Mucosa of descending colon (tissue), 3 donors: Measurements from ENCODE around the gene INO80D. TPM values are rescaled to one million over a fixed set of nuclear protein-coding genes. Genes with fewer than 3 reads are reported as not detected.

ENCODE experiments used
- ATAC-seq: fragments of 200-7000 bp; cut with Tn5 transposase; one replicate; pipeline ENCODE4 v1.9.1; 2020; ENCODE audit warnings: mild to moderate bottlenecking, moderate library complexity
- DNase-seq, 3 donors: peaks; one replicate each; pipeline ENCODE4 v3.0.0-alpha.2; 2020
- H3K36me3 ChIP-seq: fragments of 200-600 bp; one replicate; pipeline ENCODE4 v1.8.0; 2021; ENCODE audit warnings: low read depth, mild to moderate bottlenecking
- H3K4me1 ChIP-seq: fragments of 200-600 bp; one replicate; pipeline ENCODE4 v1.8.0; 2021; ENCODE audit warnings: low read depth, mild to moderate bottlenecking
- H3K4me3 ChIP-seq: fragments of 200-600 bp; one replicate; pipeline ENCODE4 v1.8.0; 2021; ENCODE audit warnings: mild to moderate bottlenecking
- H3K9me3 ChIP-seq: fragments of 200-600 bp; one replicate; pipeline ENCODE4 v1.8.0; 2021; ENCODE audit warnings: mild to moderate bottlenecking
- intact Hi-C, 2 donors: fragments of 100-400 bp; cut with DNase I in 1 of 2; cut with micrococcal nuclease in 1 of 2; formaldehyde crosslinking; loops; one replicate each; pipeline versions ENCODE4 v1.11.0 to v1.11.1; 2022; cut with DNase I, micrococcal nuclease
- total RNA-seq, 3 donors: library from RNA; stranded (reverse); fragmentation: NEBNext Ultra II Directional in 2 of 3; extraction: Animal tissue kit (Norgen Biotek cat#: 25700) in 2 of 3; gene quantifications; one replicate each; pipeline versions ENCODE4 v1.2.1 to v1.2.4, GENCODE V29; 2021 to 2023
- TF ChIP-seq, protein P1 (sequence below): fragments of 200-600 bp; IDR thresholded peaks from one replicate; pipeline ENCODE4 v1.8.0; 2022; ENCODE audit warnings: antibody characterized with exemption, mild to moderate bottlenecking
- donor health status: DM: no; HTN: no; CAD: no; lungs with moderate emphysema.
- donor health status: DM: no; HTN: no; CAD: no.
- donor health status: DM: no; HTN: yes; CAD: no.

INO80D gene
- total RNA-seq, 3 donors from 2014 or later: 27.3 to 36.2 (median 30.8) TPM

DNA sequence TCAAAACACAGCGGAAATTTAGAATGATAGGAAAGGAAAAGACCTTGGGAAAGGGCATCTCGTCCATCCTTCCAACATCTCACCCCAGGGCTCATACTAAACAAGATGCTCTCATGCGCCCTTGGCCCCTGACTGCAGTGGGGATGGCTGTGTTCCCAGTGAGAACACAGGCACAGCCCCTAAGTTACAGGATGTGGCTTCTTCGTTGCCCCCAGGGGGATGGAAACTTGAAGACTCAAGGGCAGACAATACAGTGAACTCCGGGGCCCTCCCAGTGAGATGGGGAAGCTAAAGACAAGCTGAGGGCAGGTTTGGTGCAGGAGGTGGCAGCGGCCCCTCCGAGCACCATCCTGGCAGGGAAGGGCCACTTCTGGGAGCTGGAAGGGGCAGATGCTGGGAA, 139.7 kb downstream of the INO80D start:
- H3K36me3 ChIP-seq: no peaks in the 10 kb centered on the region
- TF ChIP-seq, protein P1, sequence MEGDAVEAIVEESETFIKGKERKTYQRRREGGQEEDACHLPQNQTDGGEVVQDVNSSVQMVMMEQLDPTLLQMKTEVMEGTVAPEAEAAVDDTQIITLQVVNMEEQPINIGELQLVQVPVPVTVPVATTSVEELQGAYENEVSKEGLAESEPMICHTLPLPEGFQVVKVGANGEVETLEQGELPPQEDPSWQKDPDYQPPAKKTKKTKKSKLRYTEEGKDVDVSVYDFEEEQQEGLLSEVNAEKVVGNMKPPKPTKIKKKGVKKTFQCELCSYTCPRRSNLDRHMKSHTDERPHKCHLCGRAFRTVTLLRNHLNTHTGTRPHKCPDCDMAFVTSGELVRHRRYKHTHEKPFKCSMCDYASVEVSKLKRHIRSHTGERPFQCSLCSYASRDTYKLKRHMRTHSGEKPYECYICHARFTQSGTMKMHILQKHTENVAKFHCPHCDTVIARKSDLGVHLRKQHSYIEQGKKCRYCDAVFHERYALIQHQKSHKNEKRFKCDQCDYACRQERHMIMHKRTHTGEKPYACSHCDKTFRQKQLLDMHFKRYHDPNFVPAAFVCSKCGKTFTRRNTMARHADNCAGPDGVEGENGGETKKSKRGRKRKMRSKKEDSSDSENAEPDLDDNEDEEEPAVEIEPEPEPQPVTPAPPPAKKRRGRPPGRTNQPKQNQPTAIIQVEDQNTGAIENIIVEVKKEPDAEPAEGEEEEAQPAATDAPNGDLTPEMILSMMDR: no peak
- H3K4me3 ChIP-seq: no peak overlapping the region
- intact Hi-C loops: no loop called here
- ATAC-seq (no peak), DNase-seq (no peak)
- no peaks in the 10 kb centered on the region for H3K9me3 ChIP-seq
- peaks cover 4% of the 10 kb centered on the region for H3K4me1 ChIP-seq

Other genes starting within 250 kb of the INO80D start
- gene NDUFS1, start 73.3 kb upstream of the INO80D start, total RNA-seq: 100 to 1,000 TPM; 132 to 172 (median 140) TPM
- gene EEF1B2, start 73.7 kb upstream of the INO80D start, total RNA-seq: 100 to 1,000 TPM; 374 to 475 (median 385) TPM
- gene ZDBF2, start 188.5 kb upstream of the INO80D start, total RNA-seq: 10 to 100 TPM in 1 of 3 donors, 1 to 10 TPM in 2; 3.9 to 18.3 (median 3.9) TPM